Anterior cingulate cortex (tissue), 58 donors: ENCODE data around the gene C2orf15.
"Not testable (repeated sequence)": the region's sequence is repeated elsewhere in the genome, so short reads cannot be mapped to it uniquely, and the experiment has no call there.

Experiments used
- DNase-seq, 58 donors: peaks; one replicate each; lab custom pipeline; 2025; lab: John Stamatoyannopoulos, UW

The C2orf15 gene

DNA sequence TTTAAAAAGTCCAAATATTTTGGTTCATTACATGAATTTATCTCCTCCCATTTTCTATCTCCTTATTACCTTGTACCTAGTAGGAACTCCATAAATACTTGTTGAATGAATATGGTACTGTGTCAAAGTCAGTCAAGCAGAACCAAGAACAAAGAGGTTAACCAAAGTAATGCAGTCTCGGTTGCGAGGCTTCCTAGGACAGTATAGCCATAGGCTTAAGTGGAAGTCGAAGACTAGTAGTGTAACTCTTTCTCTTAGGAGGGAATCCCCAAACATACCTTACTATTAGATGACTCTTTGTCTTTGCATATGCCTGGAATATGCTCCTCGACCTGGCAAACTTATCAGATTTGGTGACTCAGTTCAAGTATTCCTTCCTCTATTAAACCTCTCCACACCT, 18.1 kb downstream of the C2orf15 start:
- no peak for DNase-seq

DNA sequence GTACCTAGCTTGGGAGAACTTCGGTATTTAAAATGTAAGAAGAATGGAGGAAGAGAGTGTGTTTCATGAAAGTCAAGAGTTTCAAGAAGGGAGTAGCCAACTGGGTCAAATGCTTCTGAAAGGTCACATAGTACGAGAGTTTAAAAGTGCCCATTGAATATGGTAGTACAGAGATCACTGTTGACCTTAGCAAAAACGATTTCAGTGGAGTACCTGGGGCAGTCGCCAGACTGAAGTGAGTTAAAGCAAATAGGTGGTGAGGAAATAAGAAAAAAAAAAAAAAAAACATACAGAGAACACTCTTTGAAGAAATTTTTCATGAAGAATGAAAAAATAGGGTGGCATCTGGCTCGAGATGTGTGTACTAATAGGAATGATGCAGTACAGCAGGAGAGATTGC, 24.7 kb downstream of the C2orf15 start:
- DNase-seq, result no peak

DNA sequence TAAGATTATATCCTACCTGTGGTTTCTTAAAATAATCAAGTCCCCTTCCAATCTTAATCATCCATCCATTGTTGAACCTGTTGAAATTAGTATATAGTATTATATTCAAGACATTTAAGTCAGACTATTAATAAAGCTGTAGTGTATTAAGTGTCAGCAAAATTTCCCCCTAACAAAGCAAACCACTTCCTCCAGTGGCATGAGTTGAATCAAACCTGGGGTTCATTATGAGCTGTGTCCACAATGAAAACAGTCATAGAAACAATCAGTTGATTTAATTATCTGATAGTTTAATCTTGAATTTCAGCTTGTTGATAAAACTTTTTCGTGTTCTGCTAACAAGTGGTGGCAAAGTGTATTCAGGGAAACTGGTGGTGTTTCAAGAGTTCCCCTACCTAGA, 28.0 kb downstream of the C2orf15 start:
- DNase-seq, result no peak

DNA sequence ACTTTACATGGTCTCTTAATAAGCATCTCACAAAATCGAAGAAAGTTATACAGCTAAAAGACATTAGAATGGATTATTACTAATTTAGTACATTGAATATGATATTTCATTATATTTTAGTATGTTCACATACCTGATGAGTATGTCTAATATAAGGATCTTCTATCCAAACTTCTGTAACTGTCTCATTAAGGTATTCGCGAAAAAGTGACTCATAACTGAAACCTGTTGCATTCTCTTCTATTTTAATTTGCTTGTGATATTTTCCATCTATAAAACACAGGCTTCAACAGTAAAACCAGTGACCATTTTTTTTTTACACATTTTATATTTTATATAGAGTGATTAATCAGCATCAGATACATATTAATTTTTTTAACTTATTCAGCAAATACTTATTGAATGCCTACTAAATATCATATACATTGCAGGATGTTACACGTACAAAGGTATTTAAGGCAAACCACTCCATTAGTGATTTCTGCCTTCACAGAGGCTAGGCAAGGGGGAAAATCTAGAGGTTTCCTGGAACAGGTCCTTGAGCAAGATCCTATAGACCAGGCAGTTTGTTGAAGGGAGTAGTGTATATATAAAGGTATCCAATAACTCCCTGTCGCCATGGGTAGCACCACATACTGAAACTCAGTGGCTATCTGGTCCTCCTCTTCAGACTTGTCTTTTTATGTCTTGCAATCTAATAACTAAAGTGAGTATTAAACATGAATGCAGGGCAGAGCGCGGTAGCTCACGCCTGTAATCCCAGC, 30.1 kb downstream of the C2orf15 start:
- no peak for DNase-seq

DNA sequence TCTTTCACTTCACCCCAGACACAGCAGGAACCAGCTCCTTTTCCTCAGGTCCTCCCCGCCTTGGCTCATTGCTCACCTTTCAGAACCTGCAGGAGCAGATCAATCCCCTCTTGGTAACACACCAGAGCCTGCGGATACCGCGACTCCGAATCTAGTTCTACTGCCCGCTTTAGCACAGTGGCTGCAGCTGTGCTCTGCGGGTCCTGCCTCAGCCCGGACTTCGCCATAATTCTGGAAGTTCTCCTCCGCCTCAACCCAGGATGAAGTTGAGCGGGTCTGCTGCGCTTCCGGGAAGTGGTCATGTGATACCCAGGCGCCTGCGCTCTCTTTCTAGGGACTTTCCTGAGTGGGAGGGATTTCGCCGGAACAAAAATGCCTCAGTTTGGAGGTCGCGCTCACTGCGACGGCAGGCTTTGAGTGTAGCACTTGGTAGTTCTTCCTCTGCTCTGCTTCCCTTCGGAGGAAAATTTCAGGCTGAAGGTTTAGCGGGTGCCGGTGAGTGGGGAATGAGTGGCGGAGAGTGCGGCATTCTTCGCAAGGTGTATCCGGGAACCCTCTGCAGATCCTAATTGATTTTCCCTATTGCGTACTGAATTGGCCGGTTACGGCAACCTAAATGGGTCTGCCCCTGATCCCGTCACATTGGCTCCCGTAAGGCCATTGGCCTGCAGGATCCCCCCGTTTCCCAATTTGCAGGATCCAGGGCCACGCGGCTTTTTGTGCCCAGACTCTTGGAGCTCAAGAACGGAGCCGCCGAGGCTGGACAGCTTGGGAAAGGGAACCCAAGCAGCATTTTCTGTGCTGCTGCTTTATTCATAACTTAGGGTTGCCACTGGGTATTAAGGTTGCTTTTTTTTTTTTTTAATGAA, 39.5 kb downstream of the C2orf15 start, which contains the start of the genes MITD1 and MRPL30:
Gene MITD1 (minus strand): TSS at position 304 of the 869 bp plus-strand sequence. CDS start 77 bp downstream, at position 227.
Gene MRPL30 (plus strand): TSS at position 430 of the 869 bp plus-strand sequence. CDS start 5,020 bp downstream, outside the sequence.
- DNase-seq, result peak; percentile 59 to 96 (median 92)

DNA sequence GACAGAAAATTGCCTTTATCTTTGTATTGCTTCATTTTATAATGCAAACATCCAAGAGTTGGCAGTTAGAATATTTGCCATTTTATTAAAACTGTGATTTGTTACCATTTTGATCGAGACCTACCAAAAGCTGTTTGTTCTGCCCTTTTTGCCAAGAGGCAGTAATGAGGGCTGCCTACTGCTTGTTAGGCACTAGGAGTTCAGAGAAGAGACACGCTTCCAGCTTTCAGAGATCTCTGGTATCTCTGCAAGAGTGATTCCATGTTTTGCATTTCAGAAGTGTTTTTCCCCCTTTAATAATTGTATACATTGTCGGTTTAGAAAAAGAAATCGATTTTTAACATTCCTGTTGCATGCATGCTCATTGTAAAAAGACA, 40.1 kb downstream of the C2orf15 start:
- DNase-seq, result no peak

DNA sequence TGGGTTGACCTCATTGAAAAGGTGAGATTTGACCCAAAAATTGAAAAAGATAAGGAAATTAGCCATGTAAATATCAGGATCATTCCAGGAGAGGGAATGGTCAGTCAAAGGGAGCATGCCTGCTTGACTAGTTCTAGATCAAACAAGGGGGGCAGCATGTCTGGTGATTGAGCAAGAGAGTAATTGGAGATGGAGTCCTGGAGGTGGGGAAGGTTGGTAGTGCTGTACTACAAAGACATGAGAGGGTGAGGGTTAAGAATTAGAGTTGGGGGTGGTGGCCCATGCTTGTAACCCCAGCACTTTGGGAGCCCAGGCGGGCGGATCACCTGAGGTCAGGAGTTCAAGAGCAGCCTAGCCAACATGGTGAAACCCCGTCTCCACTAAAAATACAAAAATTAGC, 41.5 kb downstream of the C2orf15 start:
- no peak for DNase-seq

DNA sequence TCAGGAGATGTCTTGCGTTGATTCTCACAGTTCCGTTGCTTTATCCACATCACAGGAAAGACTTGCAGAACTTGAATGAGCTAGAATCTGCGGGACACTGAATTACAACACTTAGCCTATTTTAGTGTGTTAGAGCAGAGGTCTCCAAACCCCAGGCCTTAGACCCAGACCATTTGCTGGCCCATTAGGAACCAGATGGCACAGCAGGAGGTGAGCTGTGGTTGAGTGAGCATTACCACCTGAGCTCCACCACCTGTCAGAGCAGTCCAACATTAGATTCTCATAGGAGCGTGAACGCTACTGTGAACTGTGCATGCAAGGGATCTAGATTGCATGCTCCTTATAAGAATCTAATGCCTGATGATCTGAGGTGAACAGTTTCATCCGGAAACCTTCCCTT, 43.3 kb downstream of the C2orf15 start:
- no peak for DNase-seq

DNA sequence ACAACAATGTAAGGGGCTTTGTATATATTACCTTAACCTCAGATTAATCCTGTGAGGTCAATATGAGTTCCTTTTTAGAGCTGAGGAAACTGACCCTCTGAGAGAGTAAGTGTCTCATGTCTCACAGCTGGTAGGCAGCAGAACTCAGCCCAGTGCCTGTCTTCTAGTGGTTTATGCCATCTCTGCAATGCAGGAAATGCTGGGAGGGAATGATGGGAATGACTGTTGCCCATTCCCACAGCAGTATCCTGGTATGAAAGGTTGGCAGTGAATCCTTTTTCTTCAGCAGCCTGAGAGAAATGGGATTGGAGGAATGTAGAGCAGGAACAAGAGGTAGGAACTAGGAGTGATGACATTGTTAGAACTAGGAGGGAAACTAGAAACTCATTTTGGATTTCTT, 45.5 kb downstream of the C2orf15 start:
- DNase-seq, result no peak

DNA sequence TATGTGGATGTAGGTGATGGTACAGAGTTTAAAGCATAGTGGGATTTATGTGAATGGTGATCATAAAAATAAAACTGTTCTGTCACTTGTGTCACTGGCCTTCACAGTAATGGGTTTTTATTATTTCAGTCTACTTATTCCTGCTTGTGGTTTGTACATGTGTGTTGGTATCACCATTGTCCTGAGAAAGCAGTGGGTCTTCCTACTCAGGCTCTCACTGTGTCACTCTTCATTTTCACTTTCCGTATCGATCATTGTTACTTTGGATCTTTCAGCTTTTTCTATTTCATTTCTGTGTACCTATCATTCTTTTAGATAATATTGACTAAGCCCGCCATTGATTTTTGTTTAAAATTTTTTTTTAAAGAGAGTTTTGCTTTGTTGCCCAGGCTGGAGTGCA, 46.9 kb downstream of the C2orf15 start:
- no peak for DNase-seq

DNA sequence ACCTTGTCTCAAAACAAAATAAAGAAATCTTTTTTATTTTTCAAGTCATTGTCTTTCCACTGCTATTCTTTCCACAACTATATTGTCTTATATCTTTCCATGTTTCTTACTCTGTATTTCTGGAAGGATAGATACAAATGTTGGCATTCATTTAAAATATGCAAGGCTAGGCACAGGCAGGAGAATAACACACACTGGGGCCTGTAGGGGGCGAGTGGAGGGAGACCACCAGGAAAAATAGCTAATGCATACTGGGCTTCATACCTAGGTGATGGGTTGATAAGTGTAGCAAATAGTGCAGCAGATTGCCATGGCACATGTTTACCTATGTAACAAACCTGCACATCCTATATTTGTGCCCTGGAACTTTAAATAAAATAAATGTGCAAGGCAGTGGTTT, 49.0 kb downstream of the C2orf15 start:
- DNase-seq, result no peak

DNA sequence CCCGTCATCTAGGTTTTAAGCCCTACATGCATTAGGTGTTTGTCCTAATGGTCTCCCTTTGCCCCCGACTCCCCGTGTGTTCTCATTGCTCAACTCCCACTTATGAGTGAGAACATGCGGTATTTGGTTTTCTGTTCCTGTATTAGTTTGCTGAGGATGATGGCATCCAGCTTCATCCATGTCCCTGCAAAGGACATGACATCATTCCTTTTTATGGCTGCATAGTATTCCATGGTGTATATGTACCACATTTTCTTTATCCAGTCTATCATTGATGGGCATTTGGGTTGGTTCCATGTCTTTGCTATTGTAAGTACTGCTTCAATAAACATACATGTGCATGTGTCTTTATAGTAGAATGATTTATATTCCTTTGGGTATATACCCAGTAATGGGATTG, 50.9 kb downstream of the C2orf15 start:
- not testable (repeated sequence) for DNase-seq

DNA sequence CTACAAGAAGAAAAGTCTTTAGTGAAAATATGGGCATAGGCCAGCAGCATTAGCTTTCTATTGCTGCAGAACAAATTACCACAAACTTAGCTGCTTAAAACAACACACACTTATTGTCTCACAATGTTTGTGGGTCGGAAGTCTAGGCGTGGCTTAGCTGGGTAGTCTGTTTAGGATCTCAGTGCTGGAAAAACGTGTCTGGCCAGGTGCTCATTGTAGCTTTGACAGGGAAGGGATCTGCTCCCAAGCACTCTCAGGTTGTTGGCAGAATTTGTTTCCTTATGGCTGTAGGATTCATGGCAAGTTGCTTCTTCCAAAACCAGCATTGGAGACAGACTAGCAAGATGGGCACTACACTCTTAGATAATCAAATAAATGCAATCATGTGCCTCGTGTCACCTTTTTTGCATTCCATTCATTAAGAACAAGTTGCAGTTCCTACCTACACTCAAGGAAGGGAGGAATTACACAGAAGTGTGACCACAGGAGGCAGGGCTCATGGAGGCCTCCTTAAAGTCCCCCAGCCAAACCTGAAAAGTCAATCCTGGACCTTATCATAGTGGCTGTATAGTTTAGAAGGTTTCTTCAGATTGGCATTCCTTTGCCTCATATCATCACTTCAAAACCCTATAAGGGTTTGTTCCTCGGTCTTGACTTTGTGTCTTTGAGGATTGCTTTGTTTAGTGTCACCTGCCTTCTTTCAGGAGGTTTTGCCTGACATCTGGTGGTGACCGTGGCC, 56.8 kb downstream of the C2orf15 start:
- no peak for DNase-seq

DNA sequence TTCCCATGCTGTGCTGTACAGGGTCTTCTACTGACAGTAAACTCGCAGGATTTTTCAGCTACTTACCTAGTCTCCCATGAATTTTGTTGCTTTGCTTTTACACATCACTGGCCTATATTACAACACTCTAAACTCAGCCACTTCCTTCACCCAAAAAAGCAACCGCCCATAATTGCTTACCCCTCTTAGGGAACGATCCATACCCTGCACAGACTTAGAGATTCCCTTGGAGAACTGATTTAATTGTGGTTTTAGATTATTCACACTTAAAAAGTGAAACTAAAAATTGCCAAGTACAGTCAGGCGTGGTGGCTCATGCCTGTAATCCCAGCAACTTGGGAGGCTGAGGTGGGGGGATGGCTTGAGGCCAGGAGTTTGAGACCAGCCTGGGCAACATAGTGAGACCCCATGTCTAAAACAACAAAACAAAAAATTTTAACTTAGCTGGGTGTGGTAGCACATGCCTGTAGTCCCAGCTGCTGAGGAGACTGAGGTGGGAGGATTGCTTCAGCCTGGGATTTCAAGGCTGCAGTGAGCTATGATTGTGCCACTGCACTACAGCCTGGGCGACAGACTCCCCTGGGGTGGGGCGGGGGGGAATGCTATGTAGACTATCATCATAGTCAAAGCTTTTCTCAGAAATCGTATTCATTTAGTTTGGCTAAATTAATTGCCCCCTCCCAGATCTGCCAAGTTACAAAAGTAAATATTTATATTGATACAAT, 58.7 kb downstream of the C2orf15 start:
- no peak for DNase-seq
